HG03280 (cell line): ENCODE measurements around the gene SLC39A5.
"Not testable (repeated sequence)": the region's sequence is repeated elsewhere in the genome, so short reads cannot be mapped to it uniquely, and the experiment has no call there.

Experiments
- ATAC-seq: cut with Tn5 transposase; IDR thresholded peaks from one replicate; pipeline ENCODE4 v1.9.1; 2021; ENCODE audit warnings: mild to moderate bottlenecking, moderate library complexity; ENCODE audit not compliant: unreplicated experiment

SLC39A5 gene, protein sequence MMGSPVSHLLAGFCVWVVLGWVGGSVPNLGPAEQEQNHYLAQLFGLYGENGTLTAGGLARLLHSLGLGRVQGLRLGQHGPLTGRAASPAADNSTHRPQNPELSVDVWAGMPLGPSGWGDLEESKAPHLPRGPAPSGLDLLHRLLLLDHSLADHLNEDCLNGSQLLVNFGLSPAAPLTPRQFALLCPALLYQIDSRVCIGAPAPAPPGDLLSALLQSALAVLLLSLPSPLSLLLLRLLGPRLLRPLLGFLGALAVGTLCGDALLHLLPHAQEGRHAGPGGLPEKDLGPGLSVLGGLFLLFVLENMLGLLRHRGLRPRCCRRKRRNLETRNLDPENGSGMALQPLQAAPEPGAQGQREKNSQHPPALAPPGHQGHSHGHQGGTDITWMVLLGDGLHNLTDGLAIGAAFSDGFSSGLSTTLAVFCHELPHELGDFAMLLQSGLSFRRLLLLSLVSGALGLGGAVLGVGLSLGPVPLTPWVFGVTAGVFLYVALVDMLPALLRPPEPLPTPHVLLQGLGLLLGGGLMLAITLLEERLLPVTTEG

DNA sequence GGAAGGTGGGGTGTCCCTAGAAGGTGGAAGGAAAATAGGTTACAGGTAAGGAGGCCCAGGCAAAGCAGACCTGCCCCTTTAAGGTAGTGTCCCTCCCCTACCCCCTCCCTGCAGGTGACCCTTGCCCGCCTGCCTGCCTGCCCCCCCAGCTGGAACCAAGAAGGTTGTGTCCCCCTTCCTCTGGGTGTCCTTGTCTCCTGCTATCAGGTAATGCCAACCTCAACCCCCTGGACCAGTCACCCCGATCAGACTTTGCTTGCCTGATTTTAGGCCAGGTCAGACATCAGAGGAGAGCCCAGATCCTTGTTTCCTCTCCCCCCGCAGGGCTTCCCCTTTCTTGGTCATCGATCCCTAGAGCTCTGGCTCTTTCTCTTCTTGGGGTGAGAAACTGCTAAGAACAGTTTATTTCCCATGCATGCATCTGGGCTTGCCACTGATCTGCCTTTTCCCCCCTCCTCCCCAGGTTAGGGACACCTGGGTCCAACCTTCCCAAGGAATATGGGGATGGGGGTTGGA lies at the start of gene SLC39A5:
Gene SLC39A5, plus strand, starts transcription at position 136 of the 516 bp plus-strand sequence. CDS start 1,224 bp downstream, outside the sequence.
- no peak for ATAC-seq

DNA sequence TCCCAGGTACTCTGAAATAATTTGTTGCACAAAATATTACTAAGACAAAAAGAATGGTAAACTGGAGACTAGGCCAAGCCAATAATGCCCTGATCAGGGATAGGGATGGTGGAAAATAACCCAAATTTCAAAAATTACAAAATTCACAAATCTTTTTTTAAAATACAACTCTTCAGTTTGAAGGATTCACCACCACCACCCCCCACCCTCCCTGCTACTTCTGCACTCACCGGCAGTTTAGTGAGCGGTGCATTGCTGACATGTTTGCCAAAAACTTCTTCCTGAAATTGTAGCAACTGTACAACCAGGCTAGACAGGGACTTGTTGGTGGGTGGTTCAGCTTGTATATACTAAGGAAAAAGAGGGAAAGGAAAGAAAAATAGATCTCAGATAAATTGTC lies 42.9 kb upstream of the SLC39A5 start:
- ATAC-seq: no peak

DNA sequence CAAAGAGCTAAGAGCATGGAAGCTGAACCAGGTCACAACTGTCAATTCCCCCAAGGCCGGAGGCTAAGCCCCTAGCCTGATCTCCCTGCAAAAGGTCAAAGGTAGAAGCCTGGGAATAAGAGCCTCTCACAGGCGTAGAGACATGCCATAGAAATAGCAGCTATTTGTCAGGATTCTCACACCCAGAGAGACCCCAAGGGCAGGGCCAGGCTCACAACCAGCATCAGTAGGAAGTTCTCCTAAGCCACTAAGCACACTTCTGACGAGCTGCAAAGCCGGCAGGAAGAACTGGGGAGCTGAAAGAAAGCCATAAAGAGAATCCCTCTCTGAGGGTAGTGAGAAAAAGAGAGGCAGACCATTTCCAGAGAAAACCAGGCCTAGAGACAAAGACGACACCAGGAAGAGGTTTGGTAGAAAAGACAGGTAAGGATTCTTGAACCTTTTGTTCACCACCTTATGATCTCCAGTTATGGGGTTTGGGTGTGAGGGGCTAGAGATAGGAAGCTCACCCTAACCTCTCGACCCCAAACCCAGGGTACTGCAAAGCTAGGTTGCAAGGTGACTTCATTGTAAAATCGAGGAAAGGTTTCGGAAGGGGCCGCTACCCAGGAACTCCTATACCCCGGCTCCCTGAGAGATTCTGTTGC lies 41.6 kb upstream of the SLC39A5 start:
- no peak for ATAC-seq

DNA sequence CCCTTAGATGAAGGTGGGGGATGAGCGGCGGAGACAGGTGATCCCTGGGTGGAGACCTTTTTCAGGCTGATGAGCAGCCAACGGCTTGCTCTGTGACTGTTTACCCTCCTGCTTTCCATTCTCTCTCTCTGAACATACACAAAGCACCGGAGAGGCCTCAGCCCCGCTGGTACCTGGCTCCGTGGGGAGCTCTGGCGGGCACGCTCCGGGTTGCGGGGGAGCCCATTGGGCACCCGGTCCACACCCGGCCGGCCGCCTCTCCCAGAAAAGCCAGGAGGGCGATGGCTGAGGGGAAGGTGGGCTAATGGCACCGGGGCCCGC lies 41.1 kb upstream of the SLC39A5 start:
- ATAC-seq: no peak

DNA sequence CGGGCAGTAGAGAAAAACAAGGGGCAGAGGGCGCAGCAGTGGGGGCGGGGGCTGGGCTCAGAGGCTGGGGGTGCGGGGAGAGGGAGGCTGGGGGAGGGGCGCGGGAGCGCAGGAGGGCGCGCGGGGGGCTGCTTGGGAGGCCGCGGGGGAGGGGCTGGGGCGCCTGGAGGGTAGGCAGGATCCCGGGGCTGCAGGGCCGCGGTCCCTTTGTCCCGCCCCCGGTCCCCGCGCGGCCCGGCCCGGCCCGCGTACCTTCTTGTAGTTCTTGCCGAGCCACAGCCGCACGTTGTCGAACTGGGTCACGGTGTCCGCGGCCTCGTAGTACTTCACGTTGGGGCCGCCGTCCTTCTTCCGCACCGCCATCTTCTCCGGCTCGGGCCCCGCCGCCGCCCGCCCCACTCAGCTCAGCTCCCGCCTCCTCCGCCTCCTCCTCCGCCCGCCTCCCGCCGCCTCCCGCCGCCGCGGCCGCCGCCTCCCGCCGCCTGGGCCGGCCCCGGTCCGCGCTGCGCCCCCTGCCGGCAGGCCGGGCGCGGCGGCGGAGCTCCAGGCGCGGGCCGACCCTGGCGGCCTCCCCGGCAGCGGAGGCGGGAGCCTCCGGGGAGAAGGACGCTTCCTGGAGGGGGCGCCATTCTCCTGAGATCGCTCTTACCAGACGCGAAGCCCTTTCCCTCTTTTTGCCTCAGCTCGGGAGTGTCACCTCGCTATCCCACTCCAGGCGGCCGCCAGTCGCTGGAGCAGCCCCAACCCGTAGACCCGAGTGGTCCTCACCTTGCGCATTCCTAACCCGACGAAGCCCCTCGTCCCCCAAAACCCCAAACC lies 40.5 kb upstream of the SLC39A5 start, which contains the start of gene SMARCC2:
Gene SMARCC2, minus strand, starts transcription at position 385 of the 819 bp plus-strand sequence. Its CDS starts 22 bp downstream, at position 363.
- peak; percentile 86 for ATAC-seq

DNA sequence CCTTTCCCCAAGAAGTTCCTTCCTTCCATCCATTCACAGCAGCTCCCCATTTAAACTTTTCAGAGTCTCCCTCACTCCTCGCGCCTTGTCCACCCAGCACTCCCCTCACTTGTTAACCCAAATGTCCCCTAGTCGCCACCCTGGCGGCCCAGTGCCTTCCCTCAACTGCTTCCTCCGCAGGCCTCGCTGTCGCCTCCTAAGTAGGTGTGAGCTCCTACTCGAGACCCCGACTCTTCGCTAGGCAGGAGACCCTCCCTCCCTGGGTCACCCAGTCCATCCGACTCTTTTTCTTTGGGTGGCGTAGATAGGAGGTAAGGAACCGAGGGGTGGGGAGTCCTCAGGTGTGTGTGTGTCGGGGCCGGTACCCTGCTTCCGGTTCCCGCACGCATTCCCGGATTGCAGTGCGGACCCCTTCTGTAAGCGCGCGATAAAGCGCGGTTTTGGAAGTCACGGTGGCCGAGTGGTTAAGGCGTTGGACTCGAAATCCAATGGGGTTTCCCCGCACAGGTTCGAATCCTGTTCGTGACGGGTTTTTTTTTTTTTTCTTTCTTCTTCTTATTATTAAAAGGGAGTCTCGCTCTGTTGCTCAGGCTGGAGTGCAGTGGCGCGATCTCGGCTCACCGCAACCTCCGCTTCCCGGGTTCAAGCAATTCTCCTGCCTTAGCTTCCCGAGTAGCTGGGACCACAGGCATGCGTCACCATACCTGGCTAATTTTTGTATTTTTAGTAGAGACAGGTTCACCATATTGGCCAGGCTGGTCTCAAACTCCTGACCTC lies 39.7 kb upstream of the SLC39A5 start:
- ATAC-seq: peak; percentile 33

DNA sequence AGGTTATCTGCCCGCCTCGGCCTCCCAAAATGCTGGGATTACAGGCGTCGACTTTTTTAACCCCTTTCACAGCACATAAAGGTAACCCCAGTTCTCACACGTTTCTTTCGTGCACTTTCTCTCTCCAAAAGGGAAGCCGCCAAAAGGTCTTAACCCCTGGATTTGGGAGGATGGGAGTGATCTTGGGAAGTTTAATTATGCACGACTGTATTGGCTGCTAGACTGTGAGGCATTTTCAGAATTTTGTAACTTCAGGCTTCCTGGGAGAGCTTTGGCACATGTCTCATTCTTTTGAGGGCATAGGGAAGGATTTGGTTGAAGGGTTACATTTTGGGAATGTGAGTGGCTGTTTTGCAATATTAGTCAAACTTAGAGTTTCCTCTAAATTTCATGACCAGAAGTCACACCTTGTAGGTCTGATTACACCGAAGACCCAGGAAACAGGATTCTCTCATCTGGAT lies 39.1 kb upstream of the SLC39A5 start:
- ATAC-seq: no peak

DNA sequence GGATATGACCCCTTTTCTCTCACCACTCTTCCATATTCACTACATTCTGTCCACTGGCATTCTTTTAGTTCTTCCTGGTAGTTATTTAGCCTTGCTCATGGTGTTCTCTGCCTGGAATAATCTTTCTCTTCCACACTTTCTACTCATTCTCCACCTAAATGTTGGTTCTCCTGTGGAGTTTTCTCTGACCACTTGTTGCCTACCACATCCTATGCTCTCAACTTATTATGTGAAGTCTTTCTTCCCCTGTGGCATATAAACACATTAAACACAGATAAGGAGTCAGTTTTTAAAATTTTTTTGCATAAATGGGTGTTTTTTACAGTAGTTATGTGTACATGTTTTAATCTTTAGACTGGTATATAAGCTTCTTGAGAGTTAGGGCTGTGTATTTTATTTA lies 37.3 kb upstream of the SLC39A5 start:
- no peak for ATAC-seq

DNA sequence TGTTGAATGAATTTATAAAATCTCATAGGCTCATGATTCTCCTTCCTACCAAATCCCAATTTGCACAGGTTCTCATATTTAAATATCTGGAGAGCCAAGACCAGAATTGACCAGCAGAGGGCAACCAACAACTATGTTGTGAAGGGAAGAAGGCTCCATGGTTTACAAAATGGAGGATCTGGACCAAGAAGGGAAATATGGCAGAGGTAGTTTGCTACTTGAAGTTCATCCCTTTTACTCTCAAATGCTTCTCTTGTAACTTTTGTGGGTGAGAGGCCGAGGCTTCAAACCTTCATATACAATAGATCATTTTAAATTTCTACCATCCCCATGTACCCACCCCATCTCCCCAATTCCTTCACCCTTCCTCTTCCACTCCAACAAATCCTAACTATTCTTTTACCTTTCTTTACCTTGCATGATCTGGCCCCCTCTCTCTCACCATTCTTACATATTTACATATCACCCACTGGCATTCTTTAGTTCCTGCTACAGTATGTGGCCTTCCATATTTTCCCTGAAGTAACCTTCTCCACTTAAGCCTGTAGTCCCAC lies 36.7 kb upstream of the SLC39A5 start:
- no peak for ATAC-seq

DNA sequence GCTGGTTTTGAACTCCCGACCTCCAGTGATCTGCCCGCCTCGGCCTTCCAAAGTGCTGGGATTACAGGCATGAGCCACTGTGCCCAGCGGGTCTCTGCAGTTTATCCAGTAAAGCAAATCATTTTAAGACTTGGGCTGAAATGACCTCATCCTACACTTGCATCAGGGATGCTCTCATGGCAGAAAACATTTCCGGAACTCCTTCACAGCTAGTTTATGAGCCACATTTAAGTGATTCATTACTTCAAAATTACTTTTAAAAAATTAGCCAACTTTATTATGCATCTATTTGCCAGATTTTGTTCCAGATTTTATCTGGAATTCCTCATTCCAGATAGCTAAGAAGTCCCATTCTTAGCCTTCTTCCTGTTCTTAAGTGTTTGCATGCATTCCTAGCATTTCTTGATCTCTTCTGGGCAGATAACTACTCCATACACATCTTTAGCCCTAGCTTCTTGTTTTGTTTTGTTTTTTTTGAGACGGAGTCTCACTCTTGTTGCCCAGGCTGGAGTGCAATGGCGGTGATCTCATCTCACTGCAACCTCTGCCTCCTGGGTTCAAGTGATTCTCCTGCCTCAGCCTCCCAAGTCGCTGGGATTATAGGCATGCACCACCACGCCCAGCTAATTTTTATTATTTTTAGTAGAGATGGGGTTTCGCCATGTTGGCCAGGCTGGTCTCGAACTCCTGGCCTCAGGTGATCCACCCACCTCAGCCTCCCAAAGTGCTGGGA lies 32.9 kb upstream of the SLC39A5 start:
- ATAC-seq: not testable (repeated sequence)

DNA sequence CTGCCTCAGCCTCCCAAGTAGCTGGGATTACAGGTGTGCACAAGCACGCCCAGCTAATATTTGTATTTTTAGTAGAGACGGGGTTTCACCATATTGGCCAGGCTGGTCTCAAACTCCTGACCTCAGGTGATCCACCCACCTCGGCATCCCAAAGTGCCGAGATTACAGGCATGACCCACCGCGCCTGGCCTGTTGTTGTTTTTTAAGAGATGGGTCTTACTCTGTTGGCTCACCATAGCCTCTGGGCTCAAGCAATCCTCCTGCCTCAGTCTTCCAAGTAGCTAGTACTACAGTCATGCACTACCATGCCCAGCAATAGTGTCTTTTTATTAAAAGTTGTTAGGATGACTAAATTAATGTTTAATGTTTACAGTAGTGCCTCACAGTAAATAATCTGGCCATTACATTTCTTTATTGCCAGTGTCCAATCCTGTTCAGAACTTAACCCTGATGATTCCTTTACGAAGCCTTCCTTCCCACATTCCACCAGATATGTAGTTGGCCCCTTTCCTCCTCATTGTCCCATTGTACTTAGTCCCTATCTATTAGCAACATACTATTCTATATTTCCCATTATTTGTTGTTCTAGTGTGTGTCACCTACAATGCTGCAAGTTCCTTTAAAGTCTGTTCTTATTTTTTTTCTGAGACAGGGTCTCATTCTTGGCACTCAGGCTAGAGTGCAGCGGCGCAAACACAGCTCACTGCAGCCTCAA lies 31.8 kb upstream of the SLC39A5 start:
- no peak for ATAC-seq

DNA sequence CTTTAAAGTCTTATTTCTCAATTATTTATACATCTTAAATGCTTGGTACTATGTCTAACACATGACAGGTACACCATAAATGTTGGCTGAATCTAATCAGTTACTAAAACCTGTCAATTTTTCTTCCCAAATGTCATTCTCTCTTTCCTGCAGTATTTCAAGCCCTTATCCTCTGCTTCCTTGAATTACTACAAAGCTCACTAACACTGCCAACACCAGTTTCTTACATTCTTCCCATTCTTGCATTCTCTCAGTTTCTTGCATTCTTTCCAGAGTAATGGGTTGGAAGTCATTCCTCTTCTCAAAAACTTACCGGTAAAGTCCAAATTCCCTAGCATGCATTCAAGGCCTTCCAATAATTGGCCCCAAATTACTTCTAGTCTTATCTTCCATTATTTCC lies 31.0 kb upstream of the SLC39A5 start:
- no peak for ATAC-seq

DNA sequence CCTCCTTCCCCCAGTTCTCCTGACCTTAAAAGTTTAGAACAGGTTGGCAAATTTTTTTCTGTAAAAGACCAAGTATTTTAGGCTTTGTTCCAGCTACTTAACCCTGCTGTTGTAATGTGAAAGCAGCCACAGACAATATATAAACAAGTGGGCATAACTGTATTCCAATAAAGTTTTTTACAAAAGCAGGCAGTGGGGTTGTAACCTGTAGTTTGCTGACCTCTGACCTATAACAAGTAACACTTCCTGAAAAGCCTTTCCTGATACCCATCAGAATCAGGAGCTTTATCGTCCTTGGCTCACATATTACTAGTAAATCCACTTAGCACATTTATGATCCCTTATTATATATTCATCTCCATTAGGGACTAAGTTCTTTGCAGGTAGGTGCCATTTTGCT lies 27.5 kb upstream of the SLC39A5 start:
- no peak for ATAC-seq

DNA sequence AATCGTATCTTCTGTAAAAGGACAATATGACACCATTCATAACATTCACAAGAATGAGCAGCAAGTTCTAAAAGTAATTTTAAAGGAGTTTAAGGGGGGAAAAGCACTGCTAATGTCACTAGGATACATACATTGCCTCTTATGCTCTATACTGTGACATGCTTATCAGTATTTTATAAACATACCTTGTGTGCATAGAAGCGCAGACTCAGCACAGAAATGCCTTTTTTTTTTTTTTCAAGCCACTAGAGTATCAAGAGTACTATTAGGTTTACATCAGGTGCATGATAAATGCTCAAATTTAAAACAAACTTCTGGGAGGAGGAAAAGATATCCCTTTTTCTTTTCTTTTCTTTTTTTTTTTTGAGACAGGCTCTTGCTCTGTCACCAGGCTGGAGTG lies 27.0 kb upstream of the SLC39A5 start:
- no peak for ATAC-seq

DNA sequence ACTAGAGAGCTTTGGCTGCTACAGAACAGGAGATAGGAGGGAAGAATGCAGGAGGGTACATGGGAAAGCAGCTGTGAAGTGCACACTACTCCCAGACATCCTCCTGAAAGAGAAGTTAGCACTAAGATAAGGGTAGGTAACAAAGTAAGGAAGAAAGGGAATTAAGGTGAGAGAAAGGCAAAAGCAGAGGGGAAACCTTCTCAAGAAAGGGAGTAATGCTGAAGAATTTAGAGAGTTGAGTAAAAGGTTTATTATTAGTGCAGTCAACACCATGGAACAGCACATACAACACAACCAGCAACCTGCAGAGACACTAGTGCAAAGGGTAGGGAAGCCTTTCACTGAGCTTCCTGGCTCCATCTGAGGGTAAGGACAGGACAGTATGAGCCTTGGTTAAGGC lies 25.6 kb upstream of the SLC39A5 start:
- no peak for ATAC-seq

DNA sequence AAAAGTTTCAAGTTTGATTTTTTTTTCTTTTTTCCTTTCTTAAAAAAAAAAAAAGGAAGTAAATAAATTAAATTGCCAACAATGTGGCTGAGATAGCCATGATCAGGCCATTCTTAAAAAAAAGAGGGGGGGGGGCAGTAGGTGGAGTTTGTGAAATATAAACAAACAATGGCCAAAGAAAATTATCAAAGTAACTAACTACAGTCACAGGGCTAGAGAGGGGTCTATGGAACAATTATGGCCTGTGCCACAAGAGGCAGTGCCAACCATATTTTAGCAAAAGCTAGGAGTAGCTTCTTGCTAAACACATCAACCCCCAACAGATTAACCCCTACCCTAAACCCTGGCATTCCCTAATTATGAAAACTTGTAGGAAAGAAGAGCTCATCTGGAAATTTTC lies 24.4 kb upstream of the SLC39A5 start:
- ATAC-seq: no peak

DNA sequence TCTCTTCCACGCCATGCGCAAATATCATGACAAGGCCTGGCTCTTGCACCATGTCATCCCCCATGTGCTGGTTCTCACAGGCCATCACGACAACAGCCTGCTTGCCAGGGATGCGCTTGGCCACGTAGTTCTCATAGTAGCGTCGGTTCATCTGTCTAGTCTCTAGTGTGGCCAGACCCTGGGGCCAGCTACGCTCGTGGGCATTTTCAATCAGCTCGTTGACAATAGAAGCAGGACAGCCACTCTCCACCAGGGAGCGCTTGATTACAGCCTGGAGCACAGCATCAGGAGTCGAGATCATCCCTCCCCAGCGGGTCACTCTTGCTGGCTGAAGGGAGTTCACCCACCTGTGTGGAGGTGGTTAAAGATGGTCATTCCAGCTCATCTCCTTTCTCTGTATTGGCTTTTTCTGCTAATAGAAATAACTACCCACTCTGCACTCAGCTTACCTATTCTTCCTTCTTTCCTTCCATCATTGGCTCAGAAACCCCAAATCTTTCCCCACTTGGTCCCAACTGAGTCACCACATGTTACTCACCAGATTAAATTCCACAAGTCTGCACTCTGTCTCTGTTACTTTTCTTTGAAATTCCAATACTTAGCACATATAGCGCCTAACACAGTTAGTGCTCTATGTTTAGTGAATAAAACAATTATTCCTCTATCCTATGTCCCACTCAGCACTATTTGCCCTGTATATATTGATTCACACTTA lies 23.2 kb upstream of the SLC39A5 start:
- no peak for ATAC-seq

DNA sequence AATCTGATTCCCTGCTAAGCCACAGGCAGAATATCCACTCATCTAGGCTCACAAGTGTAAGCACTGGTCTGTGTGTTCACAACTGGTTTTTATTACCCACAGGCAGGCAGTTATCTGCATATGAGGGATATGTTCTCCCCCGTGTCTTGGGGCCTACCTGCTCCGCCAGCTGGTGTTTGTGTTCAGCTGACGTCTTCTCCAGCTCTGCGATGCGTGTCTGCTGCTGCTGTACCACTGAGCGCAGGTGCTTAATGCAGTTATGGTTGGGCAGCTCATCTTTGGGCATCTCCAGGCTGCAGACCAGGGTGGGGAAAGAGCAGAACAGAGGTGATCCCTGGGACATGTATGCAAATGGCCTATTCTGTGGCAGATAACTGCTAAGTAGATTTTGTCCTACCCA lies 21.8 kb upstream of the SLC39A5 start:
- no peak for ATAC-seq
